Activated naive CD4-positive, alpha-beta T cell treated with anti-CD3 and anti-CD28 coated beads, Interleukin-2, amount 50 U/mL, for 24 hours (primary cell): ENCODE measurements around the gene PEA15.

Source experiments
- H3K27ac Mint-ChIP-seq: one replicate; pipeline ENCODE4 v1.8.0; 2021; ENCODE audit warnings: mild to moderate bottlenecking, mixed read lengths
- H3K27me3 Mint-ChIP-seq: one replicate; pipeline ENCODE4 v1.8.0; 2021; ENCODE audit warnings: mixed read lengths
- H3K36me3 Mint-ChIP-seq: one replicate; pipeline ENCODE4 v1.8.0; 2021; ENCODE audit warnings: mixed read lengths
- H3K4me1 Mint-ChIP-seq: one replicate; pipeline ENCODE4 v1.8.0; 2021; ENCODE audit warnings: mixed read lengths
- H3K4me3 Mint-ChIP-seq: one replicate; pipeline ENCODE4 v1.8.0; 2021; ENCODE audit warnings: mild to moderate bottlenecking, mixed read lengths
- H3K9me3 Mint-ChIP-seq: one replicate; pipeline ENCODE4 v1.8.0; 2021; ENCODE audit warnings: mixed read lengths

PEA15 gene

GRCh38 chr1:160261556-160261892 is 56.3 kb downstream of the PEA15 start:
- peaks cover 55% of the 10 kb centered on the region for H3K4me1 Mint-ChIP-seq
- no peaks in the 10 kb centered on the region for H3K9me3 Mint-ChIP-seq
- H3K4me3 Mint-ChIP-seq: peak overlapping the region; percentile 98
- no peaks in the 10 kb centered on the region for H3K27me3 Mint-ChIP-seq
- peak overlapping the region; percentile 98 for H3K27ac Mint-ChIP-seq
- peaks cover 8% of the 10 kb centered on the region for H3K36me3 Mint-ChIP-seq

- no peaks in the 10 kb centered on the region for H3K9me3 Mint-ChIP-seq
- H3K27me3 Mint-ChIP-seq: no peaks in the 10 kb centered on the region
- peak within 1 kb of the TSS; percentile 98 for H3K4me3 Mint-ChIP-seq
- peaks cover 8% of the 10 kb centered on the region for H3K36me3 Mint-ChIP-seq
- peak within 1 kb of the TSS; percentile 98 for H3K27ac Mint-ChIP-seq
- H3K4me1 Mint-ChIP-seq: peaks cover 49% of the 10 kb centered on the region
These were observed 57.0 kb downstream of the PEA15 start, which contains the start of gene DCAF8 for GRCh38 chr1:160261893-160262794. TSS of gene DCAF8 (minus strand) at chr1:160262549. CDS start at chr1:160244008, 18,541 bp downstream.

GRCh38 chr1:160264795-160265307 is 59.7 kb downstream of the PEA15 start:
- Mint-ChIP-seq H3K27ac (no peak overlapping the region), H3K27me3 (no peaks in the 10 kb centered on the region), H3K9me3 (no peaks in the 10 kb centered on the region), H3K4me1 (peaks cover 28% of the 10 kb centered on the region), H3K36me3 (peaks cover 4% of the 10 kb centered on the region), H3K4me3 (no peak overlapping the region)
